ENCODE measurements around the gene AQP12B. TPM values are rescaled to one million over a fixed set of nuclear protein-coding genes. Genes with fewer than 3 reads are reported as not detected.
"Not testable (repeated sequence)": the region's sequence is repeated elsewhere in the genome, so short reads cannot be mapped to it uniquely, and the experiment has no call there.

AQP12B gene
- total RNA-seq, 4 donors from 2014 or later = not detected

- no peak for DNase-seq
- Histone ChIP-seq H3K9me3 (no peaks in the 10 kb centered on the region), H3K4me1 (no peaks in the 10 kb centered on the region), H3K27me3 (no peaks in the 10 kb centered on the region), H3K27ac (no peak overlapping the region), H3K4me3 (no peak overlapping the region), H3K36me3 (no peaks in the 10 kb centered on the region)
- TF ChIP-seq POLR2A (IDR thresholded peaks at IDR 0.05) (no peak), CTCF (IDR thresholded peaks at IDR 0.05) (no peak)
- intact Hi-C loops (cut with DNase I; ENCODE audit: low total_unique reads) = no loop called here
Observed at GRCh38 chr2:240687045-240687740, 4.5 kb upstream of the AQP12B start.

GRCh38 chr2:240686460-240686859, 3.8 kb upstream of the AQP12B start:
- Histone ChIP-seq H3K9me3 (no peaks in the 10 kb centered on the region), H3K4me3 (no peak overlapping the region), H3K27me3 (no peaks in the 10 kb centered on the region), H3K4me1 (no peaks in the 10 kb centered on the region), H3K36me3 (no peaks in the 10 kb centered on the region), H3K27ac (no peak overlapping the region)
- no peak for DNase-seq
- intact Hi-C loops (cut with DNase I; ENCODE audit: low total_unique reads) = no loop called here
- TF ChIP-seq CTCF (IDR thresholded peaks at IDR 0.05) = no peak
- no peak for TF ChIP-seq POLR2A (IDR thresholded peaks at IDR 0.05)

GRCh38 chr2:240685771-240686371, 3.2 kb upstream of the AQP12B start:
- Histone ChIP-seq H3K4me3 (no peak overlapping the region), H3K4me1 (no peaks in the 10 kb centered on the region), H3K27me3 (no peaks in the 10 kb centered on the region), H3K36me3 (no peaks in the 10 kb centered on the region), H3K9me3 (no peaks in the 10 kb centered on the region), H3K27ac (no peak overlapping the region)
- intact Hi-C loops (cut with DNase I; ENCODE audit: low total_unique reads) = no loop called here
- DNase-seq = no peak
- TF ChIP-seq CTCF (IDR thresholded peaks at IDR 0.05) (no peak), POLR2A (IDR thresholded peaks at IDR 0.05) (no peak)

GRCh38 chr2:240683980-240684728, 1.5 kb upstream of the AQP12B start:
- H3K4me3 ChIP-seq; H3K9me3 ChIP-seq; intact Hi-C loops (cut with DNase I; ENCODE audit: low total_unique reads); DNase-seq; H3K27ac ChIP-seq; H3K27me3 ChIP-seq; H3K36me3 ChIP-seq; H3K4me1 ChIP-seq: not testable (repeated sequence)

GRCh38 chr2:240683329-240683979, 769 bp upstream of the AQP12B start:
- H3K9me3 ChIP-seq; H3K27ac ChIP-seq; intact Hi-C loops (cut with DNase I; ENCODE audit: low total_unique reads); H3K36me3 ChIP-seq; H3K27me3 ChIP-seq; DNase-seq; H3K4me3 ChIP-seq; H3K4me1 ChIP-seq: not testable (repeated sequence)

GRCh38 chr2:240680185-240680584, 2.5 kb downstream of the AQP12B start:
- H3K36me3 ChIP-seq; H3K27ac ChIP-seq; H3K4me3 ChIP-seq; H3K27me3 ChIP-seq; H3K9me3 ChIP-seq; DNase-seq; H3K4me1 ChIP-seq; intact Hi-C loops (cut with DNase I; ENCODE audit: low total_unique reads): not testable (repeated sequence)

GRCh38 chr2:240678909-240679308, 3.8 kb downstream of the AQP12B start:
- H3K27me3 ChIP-seq; intact Hi-C loops (cut with DNase I; ENCODE audit: low total_unique reads); H3K36me3 ChIP-seq: not testable (repeated sequence)

GRCh38 chr2:240678043-240678442, 4.6 kb downstream of the AQP12B start:
- H3K4me1 ChIP-seq; H3K4me3 ChIP-seq; DNase-seq; H3K9me3 ChIP-seq; H3K27me3 ChIP-seq; H3K27ac ChIP-seq; intact Hi-C loops (cut with DNase I; ENCODE audit: low total_unique reads); H3K36me3 ChIP-seq: not testable (repeated sequence)

More at GRCh38 chr2:240678909-240679308, 3.8 kb downstream of the AQP12B start:
- not testable (repeated sequence) for H3K27ac ChIP-seq, H3K4me3 ChIP-seq, H3K4me1 ChIP-seq, DNase-seq, H3K9me3 ChIP-seq

GRCh38 chr2:240675345-240675744, 7.3 kb downstream of the AQP12B start:
- H3K4me1 ChIP-seq; intact Hi-C loops (cut with DNase I; ENCODE audit: low total_unique reads); H3K27ac ChIP-seq; DNase-seq; H3K4me3 ChIP-seq; H3K9me3 ChIP-seq; H3K27me3 ChIP-seq; H3K36me3 ChIP-seq: not testable (repeated sequence)

Measured in uterus (tissue), 4 donors.